ENCODE data around the gene LTBP1. TPM values are rescaled to one million over a fixed set of nuclear protein-coding genes. Genes with fewer than 3 reads are reported as not detected.

Gene LTBP1
- polyA plus RNA-seq, 1 experiment, result 124 TPM

- no peaks in the 10 kb centered on the region for H3K36me3 ChIP-seq (ENCODE audit: control insufficient read depth, insufficient read depth, low read length)
- no peak overlapping the region for H3K4me3 ChIP-seq (ENCODE audit: low read depth, low read length)
- ChIA-PET CTCF (no interaction called here), POLR2A (no interaction called here)
- TF ChIP-seq CTCF (IDR thresholded peaks at IDR 0.05; ENCODE audit: insufficient read depth, low read depth, low read length), result no peak
- DNase-seq (ENCODE audit: low read depth), result no peak
- no peaks in the 10 kb centered on the region for H3K27me3 ChIP-seq (ENCODE audit: control insufficient read depth, insufficient read depth, low read length)
These were observed 266.5 kb downstream of the LTBP1 start for GRCh38 chr2:33213244-33213643.

- ChIA-PET POLR2A (no interaction called here), CTCF (no interaction called here)
- no peak for DNase-seq (ENCODE audit: low read depth)
- no peaks in the 10 kb centered on the region for H3K27me3 ChIP-seq (ENCODE audit: control insufficient read depth, insufficient read depth, low read length)
- no peaks in the 10 kb centered on the region for H3K36me3 ChIP-seq (ENCODE audit: control insufficient read depth, insufficient read depth, low read length)
- H3K4me3 ChIP-seq (ENCODE audit: low read depth, low read length), result no peak overlapping the region
- TF ChIP-seq CTCF (IDR thresholded peaks at IDR 0.05; ENCODE audit: insufficient read depth, low read depth, low read length), result no peak
These were observed 266.9 kb downstream of the LTBP1 start for GRCh38 chr2:33213648-33214047.

- TF ChIP-seq CTCF (IDR thresholded peaks at IDR 0.05; ENCODE audit: insufficient read depth, low read depth, low read length), result no peak
- POLR2A ChIA-PET, result no interaction called here
- DNase-seq (ENCODE audit: low read depth), result no peak
- CTCF ChIA-PET, result interaction anchor here (0.6 kb wide), 1 partner anchor 794 kb away, joined by 3 read pairs; no protein-coding TSS in a partner anchor
- Histone ChIP-seq H3K36me3 (ENCODE audit: control insufficient read depth, insufficient read depth, low read length) (no peaks in the 10 kb centered on the region), H3K27me3 (ENCODE audit: control insufficient read depth, insufficient read depth, low read length) (no peaks in the 10 kb centered on the region), H3K4me3 (ENCODE audit: low read depth, low read length) (no peak overlapping the region)
These were observed 267.7 kb downstream of the LTBP1 start for GRCh38 chr2:33214436-33214835.

GRCh38 chr2:33214857-33215256, 268.1 kb downstream of the LTBP1 start:
- Histone ChIP-seq H3K27me3 (ENCODE audit: control insufficient read depth, insufficient read depth, low read length) (no peaks in the 10 kb centered on the region), H3K4me3 (ENCODE audit: low read depth, low read length) (no peak overlapping the region), H3K36me3 (ENCODE audit: control insufficient read depth, insufficient read depth, low read length) (no peaks in the 10 kb centered on the region)
- CTCF ChIA-PET, result interaction anchor here (0.6 to 1.0 kb wide), 2 partner anchors 75 to 794 kb away, joined by 3 read pairs; no protein-coding TSS in a partner anchor
- no peak for DNase-seq (ENCODE audit: low read depth)
- POLR2A ChIA-PET, result no interaction called here
- no peak for TF ChIP-seq CTCF (IDR thresholded peaks at IDR 0.05; ENCODE audit: insufficient read depth, low read depth, low read length)

- no peaks in the 10 kb centered on the region for H3K27me3 ChIP-seq (ENCODE audit: control insufficient read depth, insufficient read depth, low read length)
- no peaks in the 10 kb centered on the region for H3K36me3 ChIP-seq (ENCODE audit: control insufficient read depth, insufficient read depth, low read length)
- peak; percentile 92 for DNase-seq (ENCODE audit: low read depth)
- no peak for TF ChIP-seq CTCF (IDR thresholded peaks at IDR 0.05; ENCODE audit: insufficient read depth, low read depth, low read length)
- ChIA-PET POLR2A (no interaction called here), CTCF (interaction anchor here (0.6 to 1.0 kb wide), 2 partner anchors 74 to 795 kb away, joined by 3 read pairs; no protein-coding TSS in a partner anchor)
- no peak overlapping the region for H3K4me3 ChIP-seq (ENCODE audit: low read depth, low read length)
These were observed 268.5 kb downstream of the LTBP1 start for GRCh38 chr2:33215299-33215698.

Measured in BJ (cell line).